GM19193 (cell line): ENCODE data around the gene FBLN7.

Experiments
- POLR2A ChIP-seq: IDR thresholded peaks from 4 replicates; pipeline ENCODE4 v1.6.1; 2011; ENCODE audit not compliant: insufficient read depth, insufficient read length; ENCODE audit errors: extremely low read depth

Gene FBLN7

DNA sequence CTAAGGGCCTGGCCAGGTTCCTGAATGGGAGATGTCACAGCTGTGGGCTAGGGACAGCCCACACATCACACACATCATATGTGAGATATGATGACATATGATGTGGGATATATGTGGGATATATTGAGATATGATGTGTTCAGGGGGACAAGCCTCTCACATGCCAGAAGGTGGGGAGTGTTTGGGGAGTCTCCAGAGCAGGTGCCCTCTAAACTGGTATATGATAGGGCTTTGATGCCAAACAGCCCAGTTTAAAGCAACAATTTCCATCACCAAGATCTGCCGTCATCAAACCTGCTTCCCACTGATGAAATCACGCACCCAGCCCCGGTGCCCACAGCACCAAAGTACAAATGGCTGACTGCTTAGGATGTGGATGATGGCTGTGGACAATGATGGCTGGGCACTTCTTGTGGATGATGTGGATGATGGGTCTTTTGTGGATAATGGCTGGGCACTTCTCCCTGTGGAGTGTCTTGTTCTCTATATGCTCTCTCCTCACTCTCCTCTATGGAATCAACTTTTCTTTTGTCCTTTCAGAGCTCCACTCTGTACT, 50.9 kb downstream of the FBLN7 start:
- no peak for TF ChIP-seq POLR2A

DNA sequence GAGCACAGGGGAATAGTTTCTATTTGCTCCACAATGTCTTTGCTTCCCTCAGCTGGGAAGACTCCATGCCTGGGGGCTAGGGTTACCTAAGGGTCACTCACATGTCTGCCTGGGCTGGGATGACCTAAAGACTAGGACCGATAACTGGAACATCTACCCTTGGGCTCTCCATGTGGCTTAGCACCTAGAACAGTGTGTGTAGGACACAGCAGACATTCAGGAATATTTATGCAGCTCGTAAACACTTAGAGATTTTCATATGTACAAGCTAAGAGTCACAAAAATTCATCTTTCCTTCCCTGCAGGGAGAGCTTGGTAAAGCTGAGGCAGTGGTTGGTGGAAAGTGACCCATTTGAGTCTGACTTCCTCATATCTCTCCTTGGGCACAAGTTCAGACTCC, 55.8 kb downstream of the FBLN7 start:
- no peak for TF ChIP-seq POLR2A

DNA sequence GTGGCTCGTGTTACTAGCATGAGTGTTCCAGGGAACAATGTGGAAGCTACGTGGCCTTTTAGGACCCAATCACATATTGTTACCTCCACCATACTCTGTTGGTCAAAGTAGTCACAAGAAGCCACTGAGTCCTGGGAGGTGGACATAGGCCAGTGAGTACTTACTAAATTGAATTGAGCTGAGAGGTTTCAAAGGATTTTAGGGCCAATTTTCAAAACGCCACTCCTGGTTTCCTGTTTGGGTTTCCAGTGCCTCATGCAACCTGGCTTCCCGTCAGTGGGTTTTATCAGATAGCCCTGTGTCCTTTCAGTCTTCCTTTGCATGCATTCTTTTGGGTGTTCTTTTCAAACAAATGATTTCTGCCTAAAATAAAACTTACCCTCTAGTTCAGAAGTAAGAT, 56.3 kb downstream of the FBLN7 start:
- TF ChIP-seq POLR2A, result no peak

- TF ChIP-seq POLR2A, result no peak
These were observed 57.1 kb downstream of the FBLN7 start for GRCh38 chr2:112195167-112195766.

- TF ChIP-seq POLR2A, result no peak
These were observed 57.8 kb downstream of the FBLN7 start for GRCh38 chr2:112195950-112196349.

DNA sequence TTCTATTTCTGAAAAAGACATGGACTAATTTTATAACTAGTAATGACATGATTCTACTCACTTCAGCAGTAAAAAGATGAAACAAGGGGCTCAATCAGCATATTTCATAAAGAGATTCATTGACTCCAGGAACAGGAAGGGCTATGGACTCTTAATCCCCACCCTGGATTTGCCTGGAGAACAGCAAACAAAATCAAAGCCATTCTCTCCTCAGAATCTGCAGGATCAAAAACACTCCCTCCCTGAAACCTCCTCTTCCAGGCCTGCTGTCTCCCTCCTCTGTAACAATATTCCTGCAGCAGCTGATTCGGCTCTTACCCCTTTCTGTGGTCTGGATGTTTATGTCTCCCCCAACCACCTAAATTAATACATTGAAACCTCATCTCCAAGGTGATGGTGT, 59.7 kb downstream of the FBLN7 start:
- no peak for TF ChIP-seq POLR2A

DNA sequence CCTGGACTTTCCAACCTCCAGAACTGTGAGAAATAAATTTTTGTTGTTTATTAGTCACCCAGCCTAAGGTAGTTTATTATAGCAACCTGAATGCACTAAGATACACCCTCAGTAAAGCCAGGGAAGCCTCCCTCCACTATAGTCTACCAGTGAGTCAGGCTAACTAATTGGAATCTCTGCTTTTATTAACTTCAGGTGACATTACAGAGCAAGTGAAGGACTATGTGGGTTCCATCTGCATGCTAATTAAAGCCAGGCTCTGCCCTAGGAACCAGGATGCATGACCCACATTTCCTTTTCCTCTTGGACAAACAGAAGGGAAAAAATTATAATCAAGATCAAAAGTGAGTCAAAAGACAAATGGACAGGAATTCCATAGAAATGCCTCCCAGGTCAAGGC, 60.6 kb downstream of the FBLN7 start:
- no peak for TF ChIP-seq POLR2A

- no peak for TF ChIP-seq POLR2A
These were observed 61.0 kb downstream of the FBLN7 start for GRCh38 chr2:112199188-112199587.

DNA sequence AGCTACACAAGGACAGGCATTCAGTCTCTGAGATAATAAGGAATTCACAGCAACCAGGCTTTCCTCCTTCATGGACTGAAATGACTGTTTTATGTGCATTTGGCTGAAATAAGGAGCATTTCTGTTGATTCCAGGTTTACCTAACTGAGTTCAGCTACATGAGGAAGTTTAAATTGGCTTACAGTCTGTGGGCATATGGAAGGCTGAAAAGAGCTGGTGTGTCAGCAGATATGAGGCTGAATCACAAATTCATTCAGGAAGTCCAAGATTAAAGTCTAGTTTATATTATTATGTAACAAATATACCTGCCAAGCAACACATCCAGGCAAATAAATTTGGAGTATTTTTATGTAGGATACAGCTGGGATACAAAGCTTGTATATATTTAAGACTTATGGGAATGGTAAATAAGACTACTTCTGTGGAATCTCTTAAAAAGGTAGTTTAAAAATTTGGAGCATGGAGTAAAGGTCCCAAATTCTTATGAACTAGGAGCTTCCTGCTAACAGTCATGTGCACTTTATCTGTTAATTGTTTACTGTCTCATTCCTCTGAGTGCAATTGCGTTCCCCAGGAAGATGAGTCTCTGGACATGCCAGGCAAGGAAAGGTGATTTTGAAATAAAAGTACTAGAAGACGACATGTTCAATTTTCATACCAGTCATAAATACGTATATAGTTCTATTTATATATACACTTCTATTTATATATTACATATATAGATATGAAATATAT, 63.7 kb downstream of the FBLN7 start:
- TF ChIP-seq POLR2A, result no peak

- no peak for TF ChIP-seq POLR2A
These were observed 66.2 kb downstream of the FBLN7 start for GRCh38 chr2:112204411-112204810.

DNA sequence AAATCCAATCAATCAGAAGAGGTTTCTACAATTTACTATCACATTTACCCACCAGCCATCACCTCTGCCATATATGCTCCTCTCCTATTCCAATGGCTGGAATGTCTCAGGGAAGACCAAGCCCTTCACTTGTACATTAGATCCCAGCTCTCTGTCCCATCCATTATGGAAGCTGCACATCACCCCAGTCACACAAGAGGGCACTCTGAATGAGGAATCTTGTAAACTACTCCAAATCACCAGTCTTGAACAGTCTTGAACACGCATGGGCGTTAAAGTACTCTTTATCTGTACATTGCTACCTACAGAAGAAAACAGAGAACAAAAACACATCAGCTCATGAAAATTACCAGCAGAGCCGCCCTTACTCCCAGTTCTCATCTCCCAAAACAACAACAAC, 78.0 kb downstream of the FBLN7 start:
- no peak for TF ChIP-seq POLR2A

GRCh38 chr2:112217854-112218253, 79.7 kb downstream of the FBLN7 start:
- TF ChIP-seq POLR2A, result no peak

DNA sequence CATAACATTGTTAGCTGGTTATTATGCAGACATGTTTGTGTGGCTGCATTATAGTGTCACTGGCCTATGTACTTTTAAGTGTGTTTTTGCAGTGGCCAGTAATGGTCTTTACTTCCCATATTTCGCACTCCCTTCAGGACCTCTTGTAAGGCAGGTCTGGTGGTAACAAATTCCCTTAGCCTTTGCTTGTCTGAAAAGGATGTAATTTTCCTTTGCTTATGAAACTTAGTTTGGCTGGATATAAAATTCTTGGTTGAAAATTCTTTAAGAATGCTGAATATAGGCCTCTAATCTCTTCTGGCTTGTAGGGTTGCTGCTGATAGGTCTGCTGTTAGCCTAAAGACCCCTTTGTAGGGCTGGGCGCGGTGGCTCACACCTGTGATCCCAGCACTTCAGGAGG, 82.0 kb downstream of the FBLN7 start:
- TF ChIP-seq POLR2A, result no peak

DNA sequence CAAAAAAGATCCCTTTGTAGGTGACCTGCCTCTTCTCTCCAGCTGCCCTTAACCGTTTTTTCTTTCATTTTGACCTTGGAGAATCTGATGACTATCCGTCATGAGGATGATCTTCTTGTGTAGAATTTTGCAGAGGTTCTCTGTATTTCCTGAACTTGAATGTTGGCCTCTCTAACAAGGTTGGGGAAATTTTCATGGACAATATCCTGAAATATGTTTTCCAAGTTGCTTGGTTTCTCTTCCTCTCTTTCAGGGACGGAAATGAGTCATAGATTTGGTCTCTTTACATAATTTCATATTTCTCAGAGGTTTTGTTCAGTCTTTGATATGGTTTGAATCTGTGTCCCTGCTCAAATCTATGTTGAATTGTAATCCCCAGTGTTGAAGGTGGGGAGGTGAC, 82.6 kb downstream of the FBLN7 start:
- TF ChIP-seq POLR2A, result no peak

GRCh38 chr2:112229348-112229747, 91.2 kb downstream of the FBLN7 start:
- no peak for TF ChIP-seq POLR2A

- TF ChIP-seq POLR2A, result no peak
These were observed 92.2 kb downstream of the FBLN7 start for GRCh38 chr2:112230371-112230770.
